CD14-positive monocyte (primary cell): ENCODE results near the gene COMMD1. TPM values are rescaled to one million over a fixed set of nuclear protein-coding genes. Genes with fewer than 3 reads are reported as not detected.

ENCODE experiments used
- DNase-seq, 3 donors: peaks; one replicate each; pipeline ENCODE4 v3.0.0-alpha.2; 2011 to 2022
- H2AFZ ChIP-seq: 2 replicates; pipeline ENCODE4 v1.6.0; 2012; ENCODE audit warnings: mild to moderate bottlenecking, low read depth, low read length, inconsistent platforms; ENCODE audit not compliant: insufficient read depth, poor library complexity, severe bottlenecking
- H3K27ac ChIP-seq, 2 donors: 1 replicate in 1 of 2; 2 replicates in 1 of 2; pipeline ENCODE4 v1.5.1; 2012 to 2013; ENCODE audit warnings: low read length in 2 of 2, control low read depth in 1 of 2, inconsistent platforms in 1 of 2, low read depth in 1 of 2, mild to moderate bottlenecking in 1 of 2
- H3K27me3 ChIP-seq, 2 donors: one replicate each; pipeline versions ENCODE4 v1.6.0 to v1.6.1; 2011 to 2013; ENCODE audit warnings: low read length in 2 of 2; ENCODE audit not compliant: control insufficient read depth in 2 of 2, insufficient read depth in 2 of 2
- H3K36me3 ChIP-seq, 2 donors: replicated peaks in 1 of 2; 1 replicate in 1 of 2; 2 replicates in 1 of 2; pipeline versions ENCODE4 v1.5.1 to v1.6.1; 2012 to 2013; ENCODE audit warnings: low read length in 2 of 2, control low read depth in 1 of 2, inconsistent platforms in 1 of 2, mild to moderate bottlenecking in 1 of 2; ENCODE audit not compliant: insufficient read depth in 2 of 2, control insufficient read depth in 1 of 2
- H3K4me1 ChIP-seq, 2 donors: 1 replicate in 1 of 2; 2 replicates in 1 of 2; pipeline versions ENCODE4 v1.5.1 to v1.6.1; 2012 to 2013; ENCODE audit warnings: low read length in 2 of 2, control low read depth in 1 of 2, inconsistent platforms in 1 of 2, mild to moderate bottlenecking in 1 of 2, moderate library complexity in 1 of 2; ENCODE audit not compliant: insufficient read depth in 2 of 2, control insufficient read depth in 1 of 2
- H3K4me2 ChIP-seq: replicated peaks from 2 replicates; pipeline ENCODE3; 2012; ENCODE audit warnings: low read length, moderate library complexity, mild to moderate bottlenecking; ENCODE audit not compliant: poor library complexity, severe bottlenecking; ENCODE audit errors: extremely low read depth
- H3K4me3 ChIP-seq, 3 experiments: fragments of 200-600 bp in 1 of 3; sonication (generic) in 1 of 3; replicated peaks in 1 of 3; 1 replicate in 2 of 3; 2 replicates in 1 of 3; pipeline ENCODE4 v1.5.1; 2011 to 2013; ENCODE audit warnings: low read length in 3 of 3, mild to moderate bottlenecking in 3 of 3, control low read depth in 2 of 3, low read depth in 2 of 3, inconsistent platforms in 1 of 3, moderate library complexity in 1 of 3
- H3K79me2 ChIP-seq: 2 replicates; pipeline ENCODE4 v1.6.0; 2012; ENCODE audit warnings: mild to moderate bottlenecking, control low read depth, inconsistent platforms, low read length, moderate library complexity; ENCODE audit not compliant: insufficient read depth
- H3K9ac ChIP-seq: 2 replicates; pipeline ENCODE4 v1.6.0; 2017; ENCODE audit warnings: low read length, mild to moderate bottlenecking; ENCODE audit not compliant: insufficient read depth, poor library complexity, severe bottlenecking
- H3K9me3 ChIP-seq, 2 donors: replicated peaks in 1 of 2; 1 replicate in 1 of 2; 2 replicates in 1 of 2; pipeline versions ENCODE4 v1.5.1 to v1.6.1; 2012 to 2013; ENCODE audit warnings: low read length in 2 of 2, control low read depth in 1 of 2; ENCODE audit not compliant: control insufficient read depth in 1 of 2, insufficient read depth in 1 of 2
- H4K20me1 ChIP-seq: 2 replicates; pipeline ENCODE4 v1.6.0; 2012; ENCODE audit warnings: mild to moderate bottlenecking, low read length, control low read depth, moderate library complexity; ENCODE audit not compliant: insufficient read depth
- H3K27ac Mint-ChIP-seq, 7 donors: one replicate each; pipeline ENCODE4 v1.8.0; 2020; ENCODE audit warnings: mild to moderate bottlenecking in 7 of 7, mixed read lengths in 7 of 7, moderate library complexity in 6 of 7, inconsistent platforms in 2 of 7
- H3K27me3 Mint-ChIP-seq, 3 donors: one replicate each; pipeline ENCODE4 v1.8.0; 2021 to 2022; ENCODE audit warnings: low read depth in 3 of 3, mild to moderate bottlenecking in 3 of 3, mixed read lengths in 3 of 3, moderate library complexity in 3 of 3, inconsistent platforms in 1 of 3
- H3K36me3 Mint-ChIP-seq, 2 donors: one replicate each; pipeline ENCODE4 v1.8.0; 2020; ENCODE audit warnings: mixed read lengths in 2 of 2, inconsistent platforms in 1 of 2, mild to moderate bottlenecking in 1 of 2
- H3K4me1 Mint-ChIP-seq: one replicate; pipeline ENCODE4 v1.8.0; 2020; ENCODE audit warnings: mild to moderate bottlenecking, mixed read lengths
- H3K4me3 Mint-ChIP-seq, 2 donors: one replicate each; pipeline ENCODE4 v1.8.0; 2020; ENCODE audit warnings: mild to moderate bottlenecking in 2 of 2, mixed read lengths in 2 of 2, moderate library complexity in 1 of 2
- H3K9me3 Mint-ChIP-seq, 7 donors: one replicate each; pipeline ENCODE4 v1.8.0; 2020 to 2022; ENCODE audit warnings: mixed read lengths in 7 of 7, mild to moderate bottlenecking in 6 of 7, moderate library complexity in 6 of 7, inconsistent platforms in 2 of 7
- WGBS: methylation state at CpG from one replicate; pipeline ENCODE4 v1.1.5; 2013; ENCODE audit warnings: missing lambda C conversion rate; ENCODE audit not compliant: insufficient coverage; 5-methylcytosine and 5-hydroxymethylcytosine counted together
- intact Hi-C, 2 donors: fragments of 100-400 bp; cut with micrococcal nuclease; formaldehyde crosslinking; loops; one replicate each; pipeline versions ENCODE4 v1.15.0 to v1.15.1; 2023
- polyA plus RNA-seq, 3 donors: library from polyadenylated mRNA; depleted of rRNA in 1 of 3; unstranded in 2 of 3; stranded (reverse) in 1 of 3; fragments of 300-500 nt in 2 of 3; fragments of >200 nt in 1 of 3; fragmentation: Illumina TruSeq in 2 of 3; gene quantifications; 1 replicate in 2 of 3; 2 replicates in 1 of 3; pipeline ENCODE4 v1.2.3, GENCODE V29; 2012 to 2021
- TF ChIP-seq, protein P1 (sequence below): fragments of 200-600 bp; IDR thresholded peaks from one replicate; pipeline ENCODE4 v1.8.0; 2022; ENCODE audit warnings: antibody characterized with exemption, mild to moderate bottlenecking

Gene COMMD1
- polyA plus RNA-seq, 3 donors, result 25.2 to 82.1 (median 70.7) TPM

- Histone ChIP-seq H3K4me2 (no peak overlapping the region), H4K20me1 (no peaks in the 10 kb centered on the region), H3K27ac (no peak overlapping the region), H3K36me3 (no peaks in the 10 kb centered on the region), H3K4me3 (no peak overlapping the region), H3K9me3 (peaks cover 0 to 4% of the 10 kb centered on the region in 2 donors), H3K27me3 (no peaks in the 10 kb centered on the region), H2AFZ (no peak overlapping the region), H3K9ac (no peak overlapping the region), H3K79me2 (no peaks in the 10 kb centered on the region), H3K4me1 (no peaks in the 10 kb centered on the region)
- WGBS, result 79% methylated on average over 3 of the region's 6 CpGs
- Mint-ChIP-seq H3K9me3 (peaks cover 0 to 11% (median 4%) of the 10 kb centered on the region in 7 donors), H3K36me3 (peaks cover 9 to 13% of the 10 kb centered on the region in 2 donors), H3K27ac (no peak overlapping the region), H3K4me3 (peak overlapping the region in 1 of 2 donors; percentile 45), H3K27me3 (no peaks in the 10 kb centered on the region), H3K4me1 (peaks cover 2% of the 10 kb centered on the region)
- TF ChIP-seq, protein P1, sequence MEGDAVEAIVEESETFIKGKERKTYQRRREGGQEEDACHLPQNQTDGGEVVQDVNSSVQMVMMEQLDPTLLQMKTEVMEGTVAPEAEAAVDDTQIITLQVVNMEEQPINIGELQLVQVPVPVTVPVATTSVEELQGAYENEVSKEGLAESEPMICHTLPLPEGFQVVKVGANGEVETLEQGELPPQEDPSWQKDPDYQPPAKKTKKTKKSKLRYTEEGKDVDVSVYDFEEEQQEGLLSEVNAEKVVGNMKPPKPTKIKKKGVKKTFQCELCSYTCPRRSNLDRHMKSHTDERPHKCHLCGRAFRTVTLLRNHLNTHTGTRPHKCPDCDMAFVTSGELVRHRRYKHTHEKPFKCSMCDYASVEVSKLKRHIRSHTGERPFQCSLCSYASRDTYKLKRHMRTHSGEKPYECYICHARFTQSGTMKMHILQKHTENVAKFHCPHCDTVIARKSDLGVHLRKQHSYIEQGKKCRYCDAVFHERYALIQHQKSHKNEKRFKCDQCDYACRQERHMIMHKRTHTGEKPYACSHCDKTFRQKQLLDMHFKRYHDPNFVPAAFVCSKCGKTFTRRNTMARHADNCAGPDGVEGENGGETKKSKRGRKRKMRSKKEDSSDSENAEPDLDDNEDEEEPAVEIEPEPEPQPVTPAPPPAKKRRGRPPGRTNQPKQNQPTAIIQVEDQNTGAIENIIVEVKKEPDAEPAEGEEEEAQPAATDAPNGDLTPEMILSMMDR, result no peak
- DNase-seq, result no peak
- intact Hi-C loops, result no loop called here
These were observed 44.5 kb downstream of the COMMD1 start for GRCh38 chr2:61949714-61950560.

DNA sequence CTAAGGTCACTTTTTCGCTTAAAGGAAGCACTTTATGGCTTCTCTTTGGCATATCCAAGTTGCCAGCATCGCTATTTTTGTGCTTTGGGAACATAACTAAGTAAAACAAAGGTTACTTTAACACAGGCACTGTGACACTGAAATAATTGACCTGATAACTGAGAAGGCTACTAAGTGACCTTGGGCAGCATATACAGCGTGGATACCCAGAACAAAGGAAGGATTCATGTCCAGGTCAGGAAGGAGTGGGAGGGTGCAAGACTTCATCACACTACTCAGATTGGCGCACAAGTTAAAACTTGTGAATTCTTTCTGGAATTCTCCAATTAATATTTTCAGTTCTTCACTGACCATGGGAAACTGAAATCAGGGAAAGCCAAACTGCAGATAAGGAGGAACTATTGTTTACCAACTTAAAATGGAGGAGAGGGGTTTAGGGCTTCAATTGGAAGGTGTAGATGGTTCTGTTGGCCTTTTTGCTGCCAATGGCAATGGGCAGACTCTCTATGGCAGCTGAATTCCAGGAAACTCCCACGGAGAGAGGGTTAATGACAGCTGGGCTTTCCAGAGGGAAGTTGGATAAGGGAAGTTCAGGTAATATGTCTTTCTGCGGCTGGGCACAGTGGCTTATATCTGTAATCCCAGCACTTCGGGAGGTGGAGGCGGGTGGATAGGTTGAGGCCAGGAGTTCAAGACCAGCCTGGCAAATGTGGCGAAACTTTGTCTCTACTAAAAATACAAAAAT lies 45.3 kb downstream of the COMMD1 start:
- H3K27ac ChIP-seq, result no peak overlapping the region
- no peak overlapping the region for H2AFZ ChIP-seq
- intact Hi-C loops, result no loop called here
- H4K20me1 ChIP-seq, result no peaks in the 10 kb centered on the region
- H3K4me2 ChIP-seq, result no peak overlapping the region
- TF ChIP-seq, protein P1, result no peak
- no peak for DNase-seq
- peaks cover 0 to 4% of the 10 kb centered on the region in 2 donors for H3K9me3 ChIP-seq
- no peaks in the 10 kb centered on the region for H3K79me2 ChIP-seq
- H3K4me1 ChIP-seq, result no peaks in the 10 kb centered on the region
- Mint-ChIP-seq H3K27ac (no peak overlapping the region), H3K4me3 (no peak overlapping the region), H3K27me3 (no peaks in the 10 kb centered on the region), H3K9me3 (peaks cover 0 to 11% (median 4%) of the 10 kb centered on the region in 7 donors), H3K36me3 (peaks cover 9 to 11% of the 10 kb centered on the region in 2 donors), H3K4me1 (peaks cover 2% of the 10 kb centered on the region)
- no peaks in the 10 kb centered on the region for H3K27me3 ChIP-seq
- no peak overlapping the region for H3K9ac ChIP-seq
- no peaks in the 10 kb centered on the region for H3K36me3 ChIP-seq
- WGBS, result 91% methylated on average over 5 of the region's 9 CpGs
- H3K4me3 ChIP-seq, result no peak overlapping the region
